PC-9 (cell line): Measurements from ENCODE around the gene SLC44A5.

Experiments
- CTCF ChIP-seq: fragments of 200-600 bp; sonication (generic); conservative IDR thresholded peaks from 2 replicates; pipeline ENCODE4 v1.6.1; 2017; ENCODE audit warnings: mixed run types, antibody characterized with exemption, mild to moderate bottlenecking, moderate library complexity
- EZH2 ChIP-seq: fragments of 200-600 bp; sonication (generic); IDR thresholded peaks from 2 replicates; pipeline ENCODE4 v1.8.0; 2017; ENCODE audit warnings: antibody characterized with exemption, low read depth

- TF ChIP-seq CTCF (no peak), EZH2 (no peak)
These were observed 440.9 kb downstream of the SLC44A5 start for GRCh38 chr1:75170011-75170410.
